ENCODE measurements around the gene LSMEM2.
A peak's percentile ranks its signal among the peaks of the same experiment; 100 is the strongest.

Gene LSMEM2

GRCh38 chr3:50322115-50322385 lies 43.2 kb downstream of the LSMEM2 start:
- DNase-seq (ENCODE audit: low spot score) = no peak

- no peak for DNase-seq (ENCODE audit: low spot score)
These were observed 43.7 kb downstream of the LSMEM2 start, which contains the start of gene HYAL2 for GRCh38 chr3:50322386-50323091. TSS of gene HYAL2 (minus strand) at chr3:50322745. CDS start at chr3:50320489, 2,256 bp downstream.

DNA sequence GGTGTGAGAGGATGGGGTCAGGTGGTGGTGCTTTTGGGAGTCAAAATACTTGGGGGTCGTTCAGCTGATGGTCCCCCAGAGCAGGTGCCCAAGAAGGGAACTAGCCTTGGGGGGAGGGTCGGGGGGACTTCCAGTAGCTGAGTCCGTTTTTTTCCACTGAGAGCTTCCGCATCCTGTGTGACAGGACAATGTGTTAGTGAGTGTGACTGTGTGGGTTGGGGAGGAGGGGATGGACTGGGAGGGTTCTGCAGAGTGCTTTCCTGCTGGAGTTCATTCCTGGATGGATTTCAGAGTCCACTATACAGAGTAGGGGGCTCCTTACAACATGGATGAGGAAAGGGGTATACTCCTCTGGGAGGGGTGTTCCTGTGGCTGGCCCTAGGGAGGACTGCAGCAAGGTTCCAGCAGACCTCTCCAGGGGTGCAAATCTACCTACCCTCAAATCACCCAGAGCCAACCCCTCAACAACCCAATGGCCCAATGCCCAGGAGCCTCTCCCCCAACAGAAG lies 44.3 kb downstream of the LSMEM2 start:
- no peak for DNase-seq (ENCODE audit: low spot score)

DNA sequence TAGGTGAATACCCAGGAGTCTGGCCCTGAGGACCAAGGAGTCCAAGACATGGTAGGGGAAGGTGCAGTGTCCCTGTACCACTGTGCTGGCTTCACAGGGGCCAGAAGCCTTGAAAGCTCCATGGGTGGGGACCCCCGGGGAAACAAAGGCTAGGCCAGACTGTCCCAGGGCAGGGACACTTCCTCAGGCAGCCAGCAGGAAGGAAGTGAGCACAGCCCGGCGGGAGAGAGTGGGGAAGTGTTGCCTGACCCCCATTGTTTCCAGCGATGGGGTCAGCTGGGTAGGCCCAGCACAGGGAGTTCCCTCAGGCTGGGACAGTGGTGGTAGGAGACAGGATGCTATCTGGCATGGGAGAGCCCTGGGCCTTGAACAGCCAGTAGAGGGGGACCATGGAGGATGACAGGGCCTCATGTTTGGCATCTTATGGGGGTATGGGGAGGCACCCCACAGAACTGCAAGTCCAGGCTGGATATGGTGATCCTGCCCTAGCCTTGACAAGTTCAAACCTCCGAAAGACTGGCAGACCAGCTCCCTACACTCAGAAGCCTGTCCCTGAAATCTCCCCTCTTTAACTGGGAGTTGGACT lies 44.8 kb downstream of the LSMEM2 start:
- no peak for DNase-seq (ENCODE audit: low spot score)

DNA sequence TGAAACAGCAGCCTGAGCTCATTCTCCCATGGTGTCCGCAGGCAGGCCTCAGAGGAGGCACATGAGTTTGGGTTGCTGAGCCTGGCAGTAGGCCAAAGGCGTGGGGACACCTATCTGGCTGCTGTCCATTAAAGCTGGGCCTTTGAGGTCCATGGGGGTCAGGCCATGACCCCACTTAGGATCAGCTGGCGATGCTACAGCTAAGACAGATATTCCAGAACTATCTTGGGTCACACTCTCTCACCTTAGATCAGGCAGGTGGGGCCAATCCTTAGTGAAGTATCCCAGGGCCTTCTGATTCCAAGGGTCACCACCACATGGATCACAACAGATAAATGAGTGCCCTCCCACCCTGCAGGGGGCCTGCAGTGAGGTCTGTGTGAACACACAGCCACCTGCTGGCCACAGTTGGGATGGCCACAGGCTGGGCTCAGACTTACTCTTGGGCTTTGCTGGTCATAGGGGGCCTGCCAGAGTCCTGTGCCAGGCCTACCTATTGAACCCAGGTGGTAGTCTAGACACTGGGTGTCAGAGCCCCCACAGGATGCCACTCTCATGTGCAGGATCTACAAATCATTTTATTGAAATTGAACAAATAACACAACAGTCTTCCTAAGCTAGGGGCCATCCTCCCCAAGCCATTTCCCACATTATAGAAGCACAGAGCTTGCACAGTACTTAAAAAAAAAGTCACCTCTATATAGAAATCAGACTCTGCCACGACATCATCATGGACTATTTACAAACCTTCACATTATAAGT lies 45.6 kb downstream of the LSMEM2 start:
- DNase-seq (ENCODE audit: low spot score) = peak; percentile 89

DNA sequence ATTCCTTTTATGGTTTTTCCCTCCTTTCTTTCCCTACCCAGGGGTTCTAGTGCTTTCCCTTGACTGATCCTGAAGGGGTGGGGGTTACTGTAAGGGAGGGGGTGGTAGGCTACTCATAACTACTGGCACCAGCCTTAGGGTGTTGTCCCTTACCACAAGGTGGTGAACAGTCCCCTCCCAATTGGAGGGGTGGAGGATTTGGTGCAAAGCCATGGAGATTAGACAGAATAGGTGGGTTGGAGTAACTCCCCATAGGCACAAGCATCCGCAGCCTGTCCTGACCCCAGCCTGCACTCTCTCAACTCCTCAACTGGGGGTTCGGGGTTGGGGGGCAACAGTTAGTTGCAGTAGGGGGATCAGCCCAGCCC lies 46.2 kb downstream of the LSMEM2 start:
- DNase-seq (ENCODE audit: low spot score) = no peak

GRCh38 chr3:50325497-50326181 lies 46.8 kb downstream of the LSMEM2 start:
- no peak for DNase-seq (ENCODE audit: low spot score)

DNA sequence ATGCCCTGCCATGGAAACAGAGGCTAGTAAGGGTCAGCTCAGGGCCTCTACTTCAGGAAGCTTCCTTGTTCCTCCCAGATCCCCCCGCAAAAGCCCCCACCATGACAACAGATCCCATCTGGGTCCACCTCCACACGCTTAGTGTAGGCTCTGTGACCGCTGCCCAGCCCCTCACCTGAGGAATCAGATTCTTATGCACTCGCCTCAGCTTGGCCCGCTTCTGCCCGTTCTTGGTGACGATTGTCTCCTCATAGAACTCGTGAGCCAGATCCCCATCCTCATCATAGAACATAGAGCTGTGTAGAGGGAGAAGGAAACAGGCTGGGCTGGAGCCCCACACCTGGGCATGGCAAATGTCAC lies 47.3 kb downstream of the LSMEM2 start:
- no peak for DNase-seq (ENCODE audit: low spot score)

DNA sequence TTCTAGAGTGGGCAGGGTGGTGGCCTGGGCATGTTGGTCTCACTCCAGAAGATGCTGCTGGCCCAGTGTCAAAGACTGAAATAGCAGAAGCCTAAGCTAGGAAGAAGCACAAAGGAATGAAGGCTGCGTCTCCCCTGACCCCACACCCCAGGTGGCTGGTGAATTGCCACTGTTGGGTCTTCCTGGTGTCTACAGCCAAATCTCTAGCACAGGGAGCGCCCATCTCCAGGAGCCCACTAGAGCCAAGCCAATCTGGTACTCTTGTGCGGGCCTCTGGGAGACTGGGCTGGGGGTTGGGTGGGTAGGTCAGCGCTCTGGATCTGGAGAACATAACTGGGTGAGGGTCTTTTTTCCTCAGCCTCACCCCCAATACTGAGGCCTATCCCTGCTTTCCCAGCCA lies 48.2 kb downstream of the LSMEM2 start:
- no peak for DNase-seq (ENCODE audit: low spot score)

DNA sequence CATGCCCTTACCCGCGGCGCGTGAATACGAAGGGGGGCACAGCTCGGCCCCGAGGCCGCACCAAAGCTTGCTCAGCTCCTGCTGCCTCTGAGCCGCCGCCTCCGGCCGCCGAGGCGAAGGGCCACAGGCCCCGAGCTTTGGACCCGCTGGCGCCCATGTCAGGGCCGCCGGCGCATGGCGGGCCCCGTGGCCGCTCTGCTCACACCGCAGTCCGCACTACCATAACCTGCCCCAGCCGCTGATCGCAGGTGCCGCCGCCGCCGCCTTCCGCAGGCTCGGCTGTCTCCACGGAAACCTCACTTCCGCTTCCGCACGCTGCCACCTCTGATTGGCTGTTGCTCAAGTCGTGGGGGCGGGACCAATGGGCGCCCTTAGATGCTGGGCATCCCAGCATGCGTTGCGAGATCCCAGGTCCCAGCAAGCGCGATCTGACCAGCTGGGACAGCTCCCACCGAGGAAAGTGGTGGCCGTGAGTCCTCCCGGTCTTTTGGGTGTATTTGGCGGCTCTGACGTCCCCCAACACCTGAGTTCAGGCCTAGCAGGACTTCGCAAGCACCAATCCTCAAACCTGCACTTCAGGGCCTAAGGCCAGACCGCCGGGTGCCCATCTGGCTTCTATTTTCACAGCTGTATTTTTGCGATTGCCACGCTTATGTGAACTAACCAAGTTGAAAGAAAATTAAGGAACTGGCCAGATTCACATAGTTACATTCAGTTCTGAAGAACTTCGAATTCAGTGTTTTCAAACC lies 49.2 kb downstream of the LSMEM2 start, which contains the start of gene TUSC2:
Gene TUSC2, minus strand, starts transcription at position 281 of the 749 bp plus-strand sequence. Its CDS starts 124 bp downstream, at position 157.
- peak; percentile 99 for DNase-seq (ENCODE audit: low spot score)

GRCh38 chr3:50330330-50330729 lies 51.4 kb downstream of the LSMEM2 start:
- DNase-seq (ENCODE audit: low spot score) = no peak

- DNase-seq (ENCODE audit: low spot score) = no peak
These were observed 52.5 kb downstream of the LSMEM2 start for GRCh38 chr3:50331364-50331907.

DNA sequence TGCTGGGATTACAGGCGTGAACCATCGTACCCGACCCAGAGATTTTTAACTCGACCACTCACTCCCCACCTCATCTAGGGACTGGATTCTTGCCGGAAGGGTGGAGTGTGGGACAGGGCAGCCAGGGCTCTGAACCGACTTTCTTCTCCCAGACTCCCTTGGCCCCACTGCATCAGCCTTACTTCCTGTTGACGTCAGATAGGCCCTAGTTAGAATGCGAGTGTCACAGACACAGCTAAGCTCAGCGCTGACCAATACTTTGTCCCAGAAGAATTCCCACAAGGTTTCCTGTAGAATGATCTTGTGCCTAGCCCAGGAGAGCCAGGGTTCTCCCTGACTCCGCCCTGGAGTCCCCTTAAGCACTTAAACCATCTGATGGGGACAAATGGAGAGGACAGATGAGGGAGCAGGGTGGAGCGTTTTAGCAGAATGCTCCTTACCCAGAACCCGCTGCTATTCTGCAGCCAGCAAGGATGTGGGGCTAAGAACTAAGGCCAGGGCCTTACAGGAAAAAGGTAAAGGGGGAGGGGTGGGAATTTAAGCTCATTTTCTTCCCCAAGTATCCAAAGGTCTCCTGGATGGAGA lies 54.9 kb downstream of the LSMEM2 start:
- no peak for DNase-seq (ENCODE audit: low spot score)

DNA sequence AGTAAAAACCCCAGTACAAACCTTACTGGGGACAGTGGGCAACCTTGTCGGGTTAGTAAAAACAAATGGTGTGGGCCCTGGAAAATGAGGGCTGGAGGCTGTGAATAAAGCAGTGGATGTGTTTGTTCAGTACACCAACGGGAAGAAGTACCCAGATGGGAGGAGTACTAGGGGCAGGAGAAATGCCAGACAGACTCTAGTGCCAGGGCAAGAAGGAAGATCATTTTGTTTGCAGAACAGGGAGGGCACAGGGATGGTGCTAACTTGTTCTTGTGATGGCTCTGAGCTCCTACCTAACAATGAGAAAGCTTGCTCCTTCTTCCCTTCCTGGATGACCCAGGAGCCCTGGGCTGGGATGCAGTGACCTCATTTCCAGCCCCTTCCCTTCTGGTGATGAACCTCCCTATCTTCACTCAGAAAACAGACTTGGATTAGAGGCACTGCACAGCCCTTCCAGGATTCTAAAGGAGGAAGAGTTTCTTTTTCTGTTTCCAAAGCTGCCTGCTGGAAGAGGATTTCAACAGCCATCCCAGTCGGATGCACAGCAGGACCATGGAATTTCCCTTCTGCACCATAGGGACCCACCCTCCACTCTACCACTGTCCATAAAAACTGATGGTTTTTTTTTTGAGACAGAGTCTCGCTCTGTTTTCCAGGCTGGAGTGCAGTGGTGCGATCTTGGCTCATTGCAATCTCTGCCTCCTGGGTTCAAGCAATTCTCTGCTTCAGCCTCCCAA lies 55.6 kb downstream of the LSMEM2 start:
- DNase-seq (ENCODE audit: low spot score) = no peak

- DNase-seq (ENCODE audit: low spot score) = no peak
These were observed 57.7 kb downstream of the LSMEM2 start for GRCh38 chr3:50336452-50337174.

DNA sequence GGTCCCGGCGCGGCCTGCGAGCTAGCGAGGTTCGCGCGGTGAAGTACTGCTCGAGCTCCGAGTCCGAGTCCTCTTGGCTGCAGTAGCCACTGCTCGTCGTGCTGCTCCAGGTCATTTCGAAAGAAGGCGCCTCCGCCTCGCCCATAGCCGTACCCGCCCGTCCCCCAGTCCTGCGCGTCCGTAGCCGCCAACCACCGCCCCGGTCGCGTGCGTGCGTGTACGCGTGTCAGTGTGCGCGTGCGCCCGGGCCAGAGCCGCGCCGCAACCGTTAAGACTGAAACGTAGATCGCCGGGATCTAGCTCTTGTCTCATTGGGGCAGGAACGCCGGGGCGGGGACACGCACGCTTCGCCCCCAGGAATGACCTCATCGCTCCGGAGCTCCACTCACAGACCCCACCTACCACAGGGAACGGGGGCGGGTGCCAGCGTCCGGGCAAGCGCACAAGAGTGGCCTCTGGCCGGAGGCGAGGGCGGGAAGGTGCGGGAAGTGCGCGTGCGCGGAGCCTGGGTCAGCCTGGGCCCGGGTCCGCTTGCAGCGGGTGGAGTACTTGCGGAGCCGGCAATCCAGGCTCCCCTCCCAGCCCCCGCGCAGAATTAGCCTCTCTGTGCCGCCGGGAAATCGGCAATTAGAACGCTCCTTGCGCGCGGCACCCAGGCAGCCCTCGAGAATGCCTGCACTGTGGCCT lies 58.4 kb downstream of the LSMEM2 start:
- DNase-seq (ENCODE audit: low spot score) = peak; percentile 100
